MV-4-11 (cell line): ENCODE data around the gene EREG.
"Not testable (repeated sequence)": the region's sequence is repeated elsewhere in the genome, so short reads cannot be mapped to it uniquely, and the experiment has no call there.

Source experiments
- DNase-seq: peaks from one replicate; lab custom pipeline; 2025; lab: John Stamatoyannopoulos, UW

The EREG gene

GRCh38 chr4:74390677-74391076 lies 25.7 kb downstream of the EREG start:
- no peak for DNase-seq

- no peak for DNase-seq
Measured at GRCh38 chr4:74391346-74391745, 26.4 kb downstream of the EREG start.

- no peak for DNase-seq
Measured at GRCh38 chr4:74391890-74392475, 27.0 kb downstream of the EREG start.

GRCh38 chr4:74394476-74395136 lies 29.7 kb downstream of the EREG start:
- DNase-seq, result peak; percentile 61

- no peak for DNase-seq
Measured at GRCh38 chr4:74395633-74396032, 30.7 kb downstream of the EREG start.

- peak; percentile 35 for DNase-seq
Measured at GRCh38 chr4:74397748-74398426, 32.9 kb downstream of the EREG start.

GRCh38 chr4:74398894-74399589 lies 34.1 kb downstream of the EREG start:
- not testable (repeated sequence) for DNase-seq

GRCh38 chr4:74400395-74400794 lies 35.5 kb downstream of the EREG start:
- no peak for DNase-seq

- DNase-seq, result peak; percentile 26
Measured at GRCh38 chr4:74402692-74403456, 37.9 kb downstream of the EREG start.

- no peak for DNase-seq
Measured at GRCh38 chr4:74407891-74408290, 42.9 kb downstream of the EREG start.

GRCh38 chr4:74408639-74409038 lies 43.7 kb downstream of the EREG start:
- DNase-seq, result no peak

GRCh38 chr4:74410272-74410671 lies 45.3 kb downstream of the EREG start:
- no peak for DNase-seq

- DNase-seq, result no peak
Measured at GRCh38 chr4:74412225-74412624, 47.3 kb downstream of the EREG start.

- DNase-seq, result no peak
Measured at GRCh38 chr4:74413265-74413664, 48.3 kb downstream of the EREG start.

GRCh38 chr4:74414149-74414809 lies 49.3 kb downstream of the EREG start:
- DNase-seq, result no peak

- DNase-seq, result no peak
Measured at GRCh38 chr4:74415602-74416300, 50.8 kb downstream of the EREG start.

- no peak for DNase-seq
Measured at GRCh38 chr4:74418063-74418670, 53.2 kb downstream of the EREG start.

- no peak for DNase-seq
Measured at GRCh38 chr4:74420863-74421262, 55.9 kb downstream of the EREG start.

- no peak for DNase-seq
Measured at GRCh38 chr4:74423104-74423503, 58.2 kb downstream of the EREG start.

- no peak for DNase-seq
Measured at GRCh38 chr4:74424111-74424510, 59.2 kb downstream of the EREG start.
